SK-N-SH (cell line): ENCODE measurements around the gene PRKAG1.

Experiments
- POLR2AphosphoS5 ChIP-seq: IDR thresholded peaks from 2 replicates; pipeline ENCODE4 v1.6.1; 2012; ENCODE audit warnings: low read depth, low read length
- TF ChIP-seq, protein P1 (sequence below): fragments of 200-600 bp; sonication (generic); IDR thresholded peaks from 2 replicates; pipeline ENCODE4 v1.6.1; 2017; ENCODE audit warnings: antibody characterized with exemption, mild to moderate bottlenecking, moderate library complexity

DNA sequence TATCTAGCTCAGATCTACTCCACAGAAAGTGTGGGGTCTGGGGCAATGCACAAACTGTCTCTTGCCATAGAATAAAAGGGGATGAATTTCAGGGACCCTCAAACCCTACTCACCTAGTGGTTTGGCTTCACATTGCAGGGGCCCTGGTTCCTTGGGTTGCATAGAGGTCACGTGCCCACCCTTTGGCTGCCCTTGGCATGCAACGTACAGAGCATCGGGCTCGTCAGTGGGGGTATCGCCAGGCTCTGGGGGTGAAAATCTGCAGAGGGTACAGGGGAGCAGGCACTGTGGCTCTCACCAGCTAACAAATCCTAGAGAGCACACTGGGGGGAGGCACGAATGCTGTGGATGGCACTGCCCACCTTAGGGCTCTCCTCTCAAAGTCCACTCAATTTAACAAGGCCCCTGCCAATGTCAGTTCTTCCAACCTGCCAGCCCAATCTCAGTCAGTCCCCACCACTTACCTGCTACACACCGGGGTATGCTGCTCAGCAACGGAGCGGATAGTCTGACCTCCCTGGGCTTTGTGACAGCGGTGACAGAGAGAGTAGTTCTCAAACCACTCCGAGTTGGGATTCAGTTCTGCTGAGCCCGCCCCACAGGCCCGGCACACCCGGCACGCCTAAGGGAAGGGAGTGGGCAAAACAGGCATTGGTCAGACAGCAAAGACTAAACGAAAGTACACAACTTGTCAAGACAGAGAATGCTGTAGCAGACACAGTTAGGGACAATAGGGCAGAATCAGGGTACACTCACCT is 34.1 kb upstream of the PRKAG1 start:
- TF ChIP-seq, protein P1, sequence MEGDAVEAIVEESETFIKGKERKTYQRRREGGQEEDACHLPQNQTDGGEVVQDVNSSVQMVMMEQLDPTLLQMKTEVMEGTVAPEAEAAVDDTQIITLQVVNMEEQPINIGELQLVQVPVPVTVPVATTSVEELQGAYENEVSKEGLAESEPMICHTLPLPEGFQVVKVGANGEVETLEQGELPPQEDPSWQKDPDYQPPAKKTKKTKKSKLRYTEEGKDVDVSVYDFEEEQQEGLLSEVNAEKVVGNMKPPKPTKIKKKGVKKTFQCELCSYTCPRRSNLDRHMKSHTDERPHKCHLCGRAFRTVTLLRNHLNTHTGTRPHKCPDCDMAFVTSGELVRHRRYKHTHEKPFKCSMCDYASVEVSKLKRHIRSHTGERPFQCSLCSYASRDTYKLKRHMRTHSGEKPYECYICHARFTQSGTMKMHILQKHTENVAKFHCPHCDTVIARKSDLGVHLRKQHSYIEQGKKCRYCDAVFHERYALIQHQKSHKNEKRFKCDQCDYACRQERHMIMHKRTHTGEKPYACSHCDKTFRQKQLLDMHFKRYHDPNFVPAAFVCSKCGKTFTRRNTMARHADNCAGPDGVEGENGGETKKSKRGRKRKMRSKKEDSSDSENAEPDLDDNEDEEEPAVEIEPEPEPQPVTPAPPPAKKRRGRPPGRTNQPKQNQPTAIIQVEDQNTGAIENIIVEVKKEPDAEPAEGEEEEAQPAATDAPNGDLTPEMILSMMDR, result no peak
- TF ChIP-seq POLR2AphosphoS5, result no peak
